NCI-H128 (cell line): Measurements from ENCODE around the gene BAD.

Source experiments
- DNase-seq: peaks from one replicate; lab custom pipeline; 2025; ENCODE audit not compliant: unreplicated experiment; lab: John Stamatoyannopoulos, UW

BAD gene

GRCh38 chr11:64297699-64298358 lies 13.4 kb upstream of the BAD start:
- no peak for DNase-seq

- no peak for DNase-seq
Measured at GRCh38 chr11:64296830-64297698, 12.6 kb upstream of the BAD start.

GRCh38 chr11:64296236-64296635 lies 11.8 kb upstream of the BAD start:
- no peak for DNase-seq

GRCh38 chr11:64295760-64296159 lies 11.3 kb upstream of the BAD start:
- DNase-seq: no peak

GRCh38 chr11:64294774-64295173 lies 10.3 kb upstream of the BAD start:
- no peak for DNase-seq

- no peak for DNase-seq
Measured at GRCh38 chr11:64292460-64293254, 8.2 kb upstream of the BAD start.

- DNase-seq: no peak
Measured at GRCh38 chr11:64291752-64292459, 7.4 kb upstream of the BAD start.

- no peak for DNase-seq
Measured at GRCh38 chr11:64291262-64291751, 6.8 kb upstream of the BAD start, which contains the start of gene KCNK4. TSS of gene KCNK4 (plus strand) at chr11:64291302. CDS start at chr11:64293019, 1,717 bp downstream.

- DNase-seq: no peak
Measured at GRCh38 chr11:64290352-64291261, 6.1 kb upstream of the BAD start.

GRCh38 chr11:64289002-64289564 lies 4.6 kb upstream of the BAD start:
- no peak for DNase-seq

GRCh38 chr11:64288353-64288750 lies 3.9 kb upstream of the BAD start:
- no peak for DNase-seq

GRCh38 chr11:64287676-64288352 lies 3.3 kb upstream of the BAD start:
- DNase-seq: no peak

GRCh38 chr11:64286801-64287159 lies 2.3 kb upstream of the BAD start:
- DNase-seq: no peak

- DNase-seq: no peak
Measured at GRCh38 chr11:64285885-64286800, 1.7 kb upstream of the BAD start.

GRCh38 chr11:64284962-64285884 lies 758 bp upstream of the BAD start, which contains the start of gene GPR137:
TSS of gene GPR137 (plus strand) at chr11:64285848. CDS start at chr11:64286525, 677 bp downstream.
- DNase-seq: peak; percentile 66

GRCh38 chr11:64283092-64283491 lies 1.4 kb downstream of the BAD start:
- no peak for DNase-seq
